Gastroesophageal sphincter (tissue), 4 donors: ENCODE results near the gene KCNE5. TPM values are rescaled to one million over a fixed set of nuclear protein-coding genes. Genes with fewer than 3 reads are reported as not detected.
"Not testable (repeated sequence)": the region's sequence is repeated elsewhere in the genome, so short reads cannot be mapped to it uniquely, and the experiment has no call there.

Source experiments
- ATAC-seq: fragments of 150-250 bp; one replicate; pipeline ENCODE4 v1.9.1; 2016; ENCODE audit warnings: mild to moderate bottlenecking, moderate library complexity
- H3K27ac ChIP-seq, 4 donors: fragments of 200-600 bp; sonication (generic) in 3 of 4; 1 replicate in 3 of 4; 2 replicates in 1 of 4; pipeline ENCODE4 v1.5.1; 2016 to 2019
- H3K27me3 ChIP-seq: fragments of 200-600 bp; sonication (generic); one replicate; pipeline ENCODE4 v1.5.1; 2019
- H3K36me3 ChIP-seq, 2 donors: fragments of 200-600 bp; sonication (generic); one replicate each; pipeline ENCODE4 v1.5.1; 2019; ENCODE audit warnings: control low read depth in 1 of 2
- H3K4me1 ChIP-seq, 3 donors: fragments of 200-600 bp; sonication (generic); 1 replicate in 2 of 3; 2 replicates in 1 of 3; pipeline ENCODE4 v1.5.1; 2016 to 2019; ENCODE audit warnings: control low read depth in 2 of 3
- H3K4me3 ChIP-seq, 2 donors: fragments of 200-600 bp; sonication (generic); one replicate each; pipeline ENCODE4 v1.5.1; 2019; ENCODE audit warnings: mild to moderate bottlenecking in 1 of 2, moderate library complexity in 1 of 2
- H3K9me3 ChIP-seq, 3 donors: fragments of 200-600 bp; sonication (generic); one replicate each; pipeline ENCODE4 v1.5.1; 2017 to 2019; ENCODE audit warnings: control low read depth in 2 of 3
- EP300 ChIP-seq: sonication (generic); formaldehyde crosslinking; IDR thresholded peaks from one replicate; pipeline ENCODE4 v1.6.1; 2017; ENCODE audit warnings: antibody characterized with exemption, mild to moderate bottlenecking
- POLR2A ChIP-seq, 2 donors: fragments of 450-650 bp; IDR thresholded peaks; one replicate each; pipeline ENCODE4 v1.6.1; 2017; ENCODE audit warnings: antibody characterized with exemption in 2 of 2, mild to moderate bottlenecking in 2 of 2, moderate library complexity in 1 of 2
- POLR2AphosphoS5 ChIP-seq: sonication (generic); formaldehyde crosslinking; IDR thresholded peaks from one replicate; pipeline ENCODE4 v1.6.1; 2017; ENCODE audit warnings: antibody characterized with exemption
- WGBS, 2 donors: methylation state at CpG; one replicate each; pipeline ENCODE4 v1.1.5; 2018; ENCODE audit warnings: low coverage in 1 of 2; 5-methylcytosine and 5-hydroxymethylcytosine counted together
- total RNA-seq, 4 donors: library from RNA; depleted of rRNA; stranded (reverse); fragments of >200 nt; gene quantifications; one replicate each; pipeline ENCODE4 v1.1.0, GENCODE V29; 2016
- TF ChIP-seq, protein P1 (sequence below), 4 experiments: fragments of 200-600 bp in 2 of 4; fragments of 450-650 bp in 2 of 4; sonication (generic) in 1 of 4; IDR thresholded peaks; one replicate each; pipeline ENCODE4 v1.5.1; 2017 to 2019; ENCODE audit warnings: antibody characterized with exemption in 4 of 4, mild to moderate bottlenecking in 2 of 4, moderate library complexity in 2 of 4

KCNE5 gene
- total RNA-seq, 4 donors from 2014 or later: 0.35 to 0.42 TPM; not detected in 2

- ATAC-seq: no peak
- TF ChIP-seq POLR2A (IDR thresholded peaks at IDR 0.05) (no peak), EP300 (no peak), POLR2AphosphoS5 (no peak)
- TF ChIP-seq, protein P1, sequence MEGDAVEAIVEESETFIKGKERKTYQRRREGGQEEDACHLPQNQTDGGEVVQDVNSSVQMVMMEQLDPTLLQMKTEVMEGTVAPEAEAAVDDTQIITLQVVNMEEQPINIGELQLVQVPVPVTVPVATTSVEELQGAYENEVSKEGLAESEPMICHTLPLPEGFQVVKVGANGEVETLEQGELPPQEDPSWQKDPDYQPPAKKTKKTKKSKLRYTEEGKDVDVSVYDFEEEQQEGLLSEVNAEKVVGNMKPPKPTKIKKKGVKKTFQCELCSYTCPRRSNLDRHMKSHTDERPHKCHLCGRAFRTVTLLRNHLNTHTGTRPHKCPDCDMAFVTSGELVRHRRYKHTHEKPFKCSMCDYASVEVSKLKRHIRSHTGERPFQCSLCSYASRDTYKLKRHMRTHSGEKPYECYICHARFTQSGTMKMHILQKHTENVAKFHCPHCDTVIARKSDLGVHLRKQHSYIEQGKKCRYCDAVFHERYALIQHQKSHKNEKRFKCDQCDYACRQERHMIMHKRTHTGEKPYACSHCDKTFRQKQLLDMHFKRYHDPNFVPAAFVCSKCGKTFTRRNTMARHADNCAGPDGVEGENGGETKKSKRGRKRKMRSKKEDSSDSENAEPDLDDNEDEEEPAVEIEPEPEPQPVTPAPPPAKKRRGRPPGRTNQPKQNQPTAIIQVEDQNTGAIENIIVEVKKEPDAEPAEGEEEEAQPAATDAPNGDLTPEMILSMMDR (IDR thresholded peaks at IDR 0.05): no peak
- no peaks in the 10 kb centered on the region for H3K4me1 ChIP-seq
- H3K4me3 ChIP-seq: no peak overlapping the region
- no peaks in the 10 kb centered on the region for H3K27me3 ChIP-seq
- H3K36me3 ChIP-seq: peaks cover 0 to 31% of the 10 kb centered on the region in 2 donors
- WGBS, 2 donors: 100% methylated on average over 1 of the region's 1 CpG
- no peaks in the 10 kb centered on the region for H3K9me3 ChIP-seq
- H3K27ac ChIP-seq: no peak overlapping the region
Measured at GRCh38 chrX:109658391-109658790, 33.4 kb upstream of the KCNE5 start.

DNA sequence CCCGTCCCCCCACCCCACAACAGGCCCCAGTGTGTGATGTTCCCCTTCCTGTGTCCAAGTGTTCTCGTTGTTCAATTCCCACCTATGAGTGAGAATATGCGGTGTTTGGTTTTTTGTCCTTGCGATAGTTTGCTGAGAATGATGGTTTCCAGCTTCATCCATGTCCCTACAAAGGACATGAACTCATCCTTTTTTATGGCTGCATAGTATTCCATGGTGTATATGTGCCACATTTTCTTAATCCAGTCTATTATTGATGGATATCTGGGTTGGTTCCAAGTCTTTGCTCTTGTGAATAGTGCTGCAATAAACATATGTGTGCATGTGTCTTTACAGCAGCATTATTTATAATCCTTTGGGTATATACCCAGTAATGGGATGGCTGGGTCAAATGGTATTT, 32.4 kb upstream of the KCNE5 start:
- not testable (repeated sequence) for H3K27me3 ChIP-seq, ATAC-seq, H3K9me3 ChIP-seq, H3K4me3 ChIP-seq, H3K4me1 ChIP-seq, H3K27ac ChIP-seq
- peaks cover 0 to 22% of the 10 kb centered on the region in 2 donors for H3K36me3 ChIP-seq
- no CpG with 5 or more reads among the region's 4 CpGs for WGBS, 2 donors

- Histone ChIP-seq H3K4me1 (no peaks in the 10 kb centered on the region), H3K9me3 (no peaks in the 10 kb centered on the region), H3K27ac (no peak overlapping the region), H3K36me3 (peaks cover 0 to 16% of the 10 kb centered on the region in 2 donors), H3K4me3 (no peak overlapping the region), H3K27me3 (no peaks in the 10 kb centered on the region)
- no peak for TF ChIP-seq EP300
- ATAC-seq: no peak
- WGBS, 2 donors: 61 to 82% methylated on average over 2 to 4 of the region's 4 CpGs
Measured at GRCh38 chrX:109656774-109657173, 31.8 kb upstream of the KCNE5 start.

- TF ChIP-seq POLR2AphosphoS5 (no peak), EP300 (no peak), POLR2A (IDR thresholded peaks at IDR 0.05) (no peak)
- TF ChIP-seq, protein P1 (IDR thresholded peaks at IDR 0.05): no peak
- Histone ChIP-seq H3K27me3 (no peaks in the 10 kb centered on the region), H3K4me1 (no peaks in the 10 kb centered on the region), H3K27ac (no peak overlapping the region), H3K36me3 (peaks cover 0 to 13% of the 10 kb centered on the region in 2 donors), H3K4me3 (no peak overlapping the region), H3K9me3 (no peaks in the 10 kb centered on the region)
- no peak for ATAC-seq
- 92 to 94% methylated on average over 2 of the region's 4 CpGs for WGBS, 2 donors
Measured at GRCh38 chrX:109655502-109656201, 30.7 kb upstream of the KCNE5 start.

GRCh38 chrX:109654516-109655109, 29.6 kb upstream of the KCNE5 start:
- Histone ChIP-seq H3K27ac (no peak overlapping the region), H3K4me3 (no peak overlapping the region), H3K4me1 (no peaks in the 10 kb centered on the region), H3K9me3 (no peaks in the 10 kb centered on the region), H3K27me3 (no peaks in the 10 kb centered on the region), H3K36me3 (peaks cover 0 to 13% of the 10 kb centered on the region in 2 donors)
- 53 to 81% methylated on average over 2 to 3 of the region's 5 CpGs for WGBS, 2 donors
- TF ChIP-seq POLR2A (IDR thresholded peaks at IDR 0.05) (no peak), POLR2AphosphoS5 (no peak), EP300 (no peak)
- TF ChIP-seq, protein P1 (IDR thresholded peaks at IDR 0.05): no peak
- ATAC-seq: no peak

GRCh38 chrX:109644671-109645070, 19.7 kb upstream of the KCNE5 start:
- H3K4me1 ChIP-seq, H3K27ac ChIP-seq, H3K9me3 ChIP-seq, H3K27me3 ChIP-seq, H3K36me3 ChIP-seq, ATAC-seq, H3K4me3 ChIP-seq: not testable (repeated sequence)
- WGBS, 2 donors: 77% methylated on average over 3 of the region's 19 CpGs; no CpG with 5 or more reads in 1 of the 2 donors
